ENCODE data around the gene GSTT2B.
A peak's percentile ranks its signal among the peaks of the same experiment; 100 is the strongest.
"Not testable (repeated sequence)": the region's sequence is repeated elsewhere in the genome, so short reads cannot be mapped to it uniquely, and the experiment has no call there.

The GSTT2B gene

GRCh38 chr22:23961084-23961771, at the start of gene GSTT2B:
GSTT2B (minus strand) TSS chr22:23961195; CDS start chr22:23961131, 64 bp downstream.
- not testable (repeated sequence) for DNase-seq

GRCh38 chr22:24010018-24010391, 49.0 kb upstream of the GSTT2B start:
- no peak for DNase-seq

- DNase-seq: no peak
Observed at GRCh38 chr22:24009227-24010017, 48.4 kb upstream of the GSTT2B start.

GRCh38 chr22:24008381-24009226, 47.6 kb upstream of the GSTT2B start:
- DNase-seq: no peak

- DNase-seq: no peak
Observed at GRCh38 chr22:24008022-24008283, 47.0 kb upstream of the GSTT2B start.

- DNase-seq: no peak
Observed at GRCh38 chr22:24007253-24008021, 46.4 kb upstream of the GSTT2B start.

- DNase-seq: no peak
Observed at GRCh38 chr22:24006914-24007214, 45.9 kb upstream of the GSTT2B start.

- DNase-seq: no peak
Observed at GRCh38 chr22:24006207-24006913, 45.4 kb upstream of the GSTT2B start.

GRCh38 chr22:24005201-24005600, 44.2 kb upstream of the GSTT2B start, which contains the start of gene GSTT4:
GSTT4 (minus strand) TSS chr22:24005453; CDS start chr22:24005356, 97 bp downstream.
- no peak for DNase-seq

- DNase-seq: no peak
Observed at GRCh38 chr22:24003887-24004286, 42.9 kb upstream of the GSTT2B start.

GRCh38 chr22:24002851-24003250, 41.9 kb upstream of the GSTT2B start:
- DNase-seq: no peak

GRCh38 chr22:24002272-24002671, 41.3 kb upstream of the GSTT2B start:
- DNase-seq: no peak

GRCh38 chr22:24001314-24001713, 40.3 kb upstream of the GSTT2B start:
- no peak for DNase-seq

- DNase-seq: not testable (repeated sequence)
Observed at GRCh38 chr22:23999779-24000178, 38.8 kb upstream of the GSTT2B start.

GRCh38 chr22:23997092-23997491, 36.1 kb upstream of the GSTT2B start:
- no peak for DNase-seq

GRCh38 chr22:23993581-23994177, 32.7 kb upstream of the GSTT2B start:
- not testable (repeated sequence) for DNase-seq

- DNase-seq: not testable (repeated sequence)
Observed at GRCh38 chr22:23993080-23993479, 32.1 kb upstream of the GSTT2B start.

GRCh38 chr22:23989583-23990244, 28.7 kb upstream of the GSTT2B start:
- not testable (repeated sequence) for DNase-seq

- DNase-seq: not testable (repeated sequence)
Observed at GRCh38 chr22:23986538-23987178, 25.7 kb upstream of the GSTT2B start.

GRCh38 chr22:23986089-23986488, 25.1 kb upstream of the GSTT2B start:
- DNase-seq: not testable (repeated sequence)

- peak; percentile 66 for DNase-seq
Observed at GRCh38 chr22:23984430-23984829, 23.4 kb upstream of the GSTT2B start.

Measured in CD4-positive, alpha-beta T cell treated with Interleukin-6 for 4 hours (primary cell).